Lower leg skin (tissue), 4 donors: ENCODE results near the gene TMEM238. TPM values are rescaled to one million over a fixed set of nuclear protein-coding genes. Genes with fewer than 3 reads are reported as not detected.

Experiments used
- DNase-seq, 2 donors: peaks; one replicate each; pipeline ENCODE4 v3.0.0-alpha.2; 2019; ENCODE audit warnings: low spot score in 2 of 2
- H3K4me3 ChIP-seq: fragments of 200-600 bp; sonication (generic); 2 replicates; pipeline ENCODE4 v1.5.1; 2017; ENCODE audit warnings: mild to moderate bottlenecking, low read depth; ENCODE audit not compliant: poor library complexity, severe bottlenecking
- CTCF ChIP-seq, 3 donors: fragments of 450-650 bp; IDR thresholded peaks; one replicate each; pipeline ENCODE4 v1.5.1; 2016; ENCODE audit warnings: antibody characterized with exemption in 3 of 3, mild to moderate bottlenecking in 3 of 3, moderate library complexity in 2 of 3
- POLR2A ChIP-seq, 2 donors: fragments of 450-650 bp; IDR thresholded peaks; one replicate each; pipeline ENCODE4 v1.6.1; 2016 to 2017; ENCODE audit warnings: antibody characterized with exemption in 2 of 2, mild to moderate bottlenecking in 1 of 2, moderate library complexity in 1 of 2
- WGBS, 2 donors: methylation state at CpG; one replicate each; pipeline ENCODE4 v1.1.5; 2018; 5-methylcytosine and 5-hydroxymethylcytosine counted together
- intact Hi-C: fragments of 100-400 bp; cut with DNase I; formaldehyde crosslinking; loops from one replicate; pipeline ENCODE4 v1.15.0; 2023; ENCODE audit warnings: low total_unique reads
- total RNA-seq, 4 donors: library from RNA; depleted of rRNA; stranded (reverse); fragments of >200 nt; gene quantifications; one replicate each; pipeline ENCODE4 v1.1.0, GENCODE V29; 2016

Gene TMEM238
- total RNA-seq, 4 donors from 2014 or later: 32.2 to 61.6 (median 47.5) TPM

GRCh38 chr19:55362990-55363716, 20.9 kb downstream of the TMEM238 start, which contains the start of gene GARIN5B:
TSS of gene GARIN5B (minus strand) at chr19:55363260. CDS start at chr19:55363066, 194 bp downstream.
- no peak for DNase-seq
- 83 to 84% methylated on average over 23 to 27 of the region's 27 CpGs for WGBS, 2 donors
- intact Hi-C loops: no loop called here
- TF ChIP-seq POLR2A (IDR thresholded peaks at IDR 0.05): no peak
- no peak for TF ChIP-seq CTCF (IDR thresholded peaks at IDR 0.05)
- H3K4me3 ChIP-seq: no peak within 1 kb of the TSS

GRCh38 chr19:55362174-55362989, 21.7 kb downstream of the TMEM238 start:
- intact Hi-C loops: no loop called here
- no peak overlapping the region for H3K4me3 ChIP-seq
- TF ChIP-seq POLR2A (IDR thresholded peaks at IDR 0.05) (no peak), CTCF (IDR thresholded peaks at IDR 0.05) (no peak)
- no peak for DNase-seq
- WGBS, 2 donors: 73 to 89% methylated on average over 37 to 38 of the region's 38 CpGs

- intact Hi-C loops: no loop called here
- TF ChIP-seq POLR2A (IDR thresholded peaks at IDR 0.05): no peak
- TF ChIP-seq CTCF (IDR thresholded peaks at IDR 0.05): no peak
- H3K4me3 ChIP-seq: no peak overlapping the region
- WGBS, 2 donors: 91% methylated on average over 16 of the region's 16 CpGs
- no peak for DNase-seq
Observed at GRCh38 chr19:55360902-55361301, 23.2 kb downstream of the TMEM238 start.

- no peak overlapping the region for H3K4me3 ChIP-seq
- WGBS, 2 donors: 67 to 77% methylated on average over 30 to 32 of the region's 32 CpGs
- TF ChIP-seq CTCF (IDR thresholded peaks at IDR 0.05) (no peak), POLR2A (IDR thresholded peaks at IDR 0.05) (no peak)
- intact Hi-C loops: no loop called here
- DNase-seq: no peak
Observed at GRCh38 chr19:55358943-55359908, 24.9 kb downstream of the TMEM238 start.

- no peak for TF ChIP-seq CTCF (IDR thresholded peaks at IDR 0.05)
- TF ChIP-seq POLR2A (IDR thresholded peaks at IDR 0.05): no peak
- DNase-seq: no peak
- no peak overlapping the region for H3K4me3 ChIP-seq
- 86 to 90% methylated on average over 16 to 19 of the region's 19 CpGs for WGBS, 2 donors
- intact Hi-C loops: no loop called here
Observed at GRCh38 chr19:55358493-55358892, 25.6 kb downstream of the TMEM238 start.
